Peyer's patch (tissue), 4 donors: ENCODE measurements around the gene NKX2-4. TPM values are rescaled to one million over a fixed set of nuclear protein-coding genes. Genes with fewer than 3 reads are reported as not detected.

Source experiments
- DNase-seq, 3 donors: peaks; one replicate each; pipeline ENCODE4 v3.0.0-alpha.2; 2017 to 2019
- H3K27ac ChIP-seq, 4 donors: fragments of 200-600 bp; sonication (generic); one replicate each; pipeline ENCODE4 v1.5.1; 2016 to 2019
- H3K27me3 ChIP-seq, 2 donors: fragments of 200-600 bp; sonication (generic); one replicate each; pipeline ENCODE4 v1.5.1; 2019
- H3K36me3 ChIP-seq, 3 donors: fragments of 200-600 bp; sonication (generic); one replicate each; pipeline ENCODE4 v1.5.1; 2016 to 2019
- H3K4me1 ChIP-seq, 4 donors: fragments of 200-600 bp; sonication (generic); one replicate each; pipeline ENCODE4 v1.5.1; 2016 to 2019
- H3K4me3 ChIP-seq, 4 donors: fragments of 200-600 bp; sonication (generic); 1 replicate in 3 of 4; 2 replicates in 1 of 4; pipeline ENCODE4 v1.5.1; 2016 to 2019; ENCODE audit warnings: mild to moderate bottlenecking in 1 of 4
- H3K9me3 ChIP-seq, 4 donors: fragments of 200-600 bp; sonication (generic); one replicate each; pipeline ENCODE4 v1.5.1; 2016 to 2019; ENCODE audit warnings: mild to moderate bottlenecking in 1 of 4
- CTCF ChIP-seq, 6 experiments: fragments of 450-650 bp in 4 of 6; fragments of 200-600 bp in 2 of 6; sonication (generic) in 1 of 6; IDR thresholded peaks; one replicate each; pipeline ENCODE4 v1.5.1; 2017 to 2019; ENCODE audit warnings: antibody characterized with exemption in 6 of 6, mild to moderate bottlenecking in 3 of 6, moderate library complexity in 1 of 6
- POLR2A ChIP-seq, 2 donors: fragments of 450-650 bp; IDR thresholded peaks; one replicate each; pipeline ENCODE4 v1.5.1; 2017; ENCODE audit warnings: antibody characterized with exemption in 2 of 2, mild to moderate bottlenecking in 2 of 2, moderate library complexity in 2 of 2
- total RNA-seq, 4 donors: library from RNA; depleted of rRNA; stranded (reverse); fragments of >200 nt; gene quantifications; one replicate each; pipeline ENCODE4 v1.1.0, GENCODE V29; 2016

The NKX2-4 gene
- total RNA-seq, 4 donors from 2014 or later, result not detected

- H3K4me3 ChIP-seq, result no peak overlapping the region
- no peaks in the 10 kb centered on the region for H3K27me3 ChIP-seq
- no peaks in the 10 kb centered on the region for H3K4me1 ChIP-seq
- DNase-seq, result no peak
- no peaks in the 10 kb centered on the region for H3K36me3 ChIP-seq
- TF ChIP-seq POLR2A (IDR thresholded peaks at IDR 0.05) (no peak), CTCF (IDR thresholded peaks at IDR 0.05) (no peak)
- no peaks in the 10 kb centered on the region for H3K9me3 ChIP-seq
- H3K27ac ChIP-seq, result no peak overlapping the region
These were observed 14.4 kb upstream of the NKX2-4 start for GRCh38 chr20:21411725-21412124.

- Histone ChIP-seq H3K27ac (no peak overlapping the region), H3K9me3 (no peaks in the 10 kb centered on the region), H3K36me3 (no peaks in the 10 kb centered on the region), H3K4me1 (peaks cover 0 to 22% (median 9%) of the 10 kb centered on the region in 4 donors), H3K4me3 (no peak overlapping the region), H3K27me3 (peaks cover 0 to 42% of the 10 kb centered on the region in 2 donors)
- TF ChIP-seq CTCF (IDR thresholded peaks at IDR 0.05) (no peak), POLR2A (IDR thresholded peaks at IDR 0.05) (no peak)
- DNase-seq, result no peak
These were observed 1.7 kb upstream of the NKX2-4 start for GRCh38 chr20:21399005-21399475.

- Histone ChIP-seq H3K27ac (no peak overlapping the region), H3K9me3 (no peaks in the 10 kb centered on the region), H3K27me3 (peaks cover 0 to 49% of the 10 kb centered on the region in 2 donors), H3K4me3 (no peak overlapping the region), H3K36me3 (no peaks in the 10 kb centered on the region), H3K4me1 (peaks cover 0 to 22% (median 9%) of the 10 kb centered on the region in 4 donors)
- DNase-seq, result no peak
- TF ChIP-seq POLR2A (IDR thresholded peaks at IDR 0.05) (no peak), CTCF (IDR thresholded peaks at IDR 0.05) (no peak)
These were observed 1.0 kb upstream of the NKX2-4 start for GRCh38 chr20:21398109-21399004.

GRCh38 chr20:21396599-21397340 lies 556 bp downstream of the NKX2-4 start:
- no peak for DNase-seq
- Histone ChIP-seq H3K4me3 (peak overlapping the region in 3 of 4 donors; percentile 12 to 36 (median 33)), H3K9me3 (no peaks in the 10 kb centered on the region), H3K27me3 (peaks cover 0 to 62% of the 10 kb centered on the region in 2 donors), H3K36me3 (no peaks in the 10 kb centered on the region), H3K4me1 (peaks cover 0 to 24% (median 9%) of the 10 kb centered on the region in 4 donors), H3K27ac (no peak overlapping the region)
- no peak for TF ChIP-seq CTCF (IDR thresholded peaks at IDR 0.05)
- TF ChIP-seq POLR2A (IDR thresholded peaks at IDR 0.05), result no peak

- Histone ChIP-seq H3K9me3 (no peaks in the 10 kb centered on the region), H3K4me3 (peak overlapping the region in 3 of 4 donors; percentile 12 to 36 (median 33)), H3K27me3 (peaks cover 0 to 68% of the 10 kb centered on the region in 2 donors), H3K4me1 (peaks cover 0 to 30% (median 9%) of the 10 kb centered on the region in 4 donors), H3K27ac (no peak overlapping the region), H3K36me3 (no peaks in the 10 kb centered on the region)
- TF ChIP-seq POLR2A (IDR thresholded peaks at IDR 0.05) (no peak), CTCF (IDR thresholded peaks at IDR 0.05) (no peak)
- DNase-seq, result peak in 1 of 3 donors; percentile 49
These were observed 1.4 kb downstream of the NKX2-4 start for GRCh38 chr20:21395666-21396598.
